Renal pelvis (tissue), 4 donors: ENCODE measurements around the gene CORO7. TPM values are rescaled to one million over a fixed set of nuclear protein-coding genes. Genes with fewer than 3 reads are reported as not detected.
"Not testable (repeated sequence)": the region's sequence is repeated elsewhere in the genome, so short reads cannot be mapped to it uniquely, and the experiment has no call there.

Experiments
- DNase-seq: peaks from one replicate; pipeline ENCODE4 v3.0.0-alpha.2; 2013
- polyA plus RNA-seq, 3 donors: library from polyadenylated mRNA; unstranded; fragments of 120-200 nt; gene quantifications; one replicate each; pipeline ENCODE4 v1.2.1, GENCODE V29; 2013; ENCODE audit not compliant: insufficient read length in 3 of 3

The CORO7 gene
- polyA plus RNA-seq, 3 donors: 21.2 to 25.0 (median 24.6) TPM

DNA sequence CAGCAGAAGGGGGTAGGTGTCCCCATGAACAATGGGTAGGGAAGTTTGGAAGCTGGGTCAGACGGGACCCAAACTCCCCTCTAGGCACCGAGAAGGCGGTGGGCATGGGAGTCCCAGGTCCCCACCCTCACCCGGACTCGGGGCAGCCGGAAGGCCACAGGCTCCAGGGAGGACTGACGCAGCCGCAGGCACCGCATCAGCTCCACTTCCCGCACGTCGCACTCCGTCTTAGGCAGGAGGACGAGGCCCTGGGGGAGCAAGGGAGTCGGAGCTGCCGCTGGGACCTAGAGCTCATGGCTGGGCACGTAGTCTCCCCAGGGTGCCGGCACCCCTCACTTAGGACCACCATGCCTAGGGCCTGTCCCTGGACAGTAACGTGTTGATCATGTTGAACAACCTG is 58.2 kb downstream of the CORO7 start:
- DNase-seq: no peak

DNA sequence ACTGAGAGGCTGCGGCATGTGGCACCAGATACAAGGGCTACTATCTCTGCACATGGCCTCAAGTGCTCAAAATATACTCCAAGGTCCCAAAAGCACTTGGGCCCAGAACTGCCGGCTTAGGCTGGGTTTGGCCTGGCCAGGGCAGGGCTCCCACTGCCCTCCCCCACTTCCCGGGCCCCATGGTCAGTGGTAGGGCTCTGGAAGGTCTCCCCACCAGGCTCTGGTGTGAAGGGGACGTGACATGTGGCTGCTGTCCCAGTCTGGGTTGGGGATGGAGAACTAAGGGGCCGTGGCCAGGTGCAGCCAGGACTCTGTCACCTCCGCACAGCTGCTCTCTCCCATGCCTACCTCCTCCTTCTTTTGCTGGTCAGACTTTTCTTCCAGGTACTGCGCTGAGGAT is 59.6 kb downstream of the CORO7 start:
- no peak for DNase-seq

DNA sequence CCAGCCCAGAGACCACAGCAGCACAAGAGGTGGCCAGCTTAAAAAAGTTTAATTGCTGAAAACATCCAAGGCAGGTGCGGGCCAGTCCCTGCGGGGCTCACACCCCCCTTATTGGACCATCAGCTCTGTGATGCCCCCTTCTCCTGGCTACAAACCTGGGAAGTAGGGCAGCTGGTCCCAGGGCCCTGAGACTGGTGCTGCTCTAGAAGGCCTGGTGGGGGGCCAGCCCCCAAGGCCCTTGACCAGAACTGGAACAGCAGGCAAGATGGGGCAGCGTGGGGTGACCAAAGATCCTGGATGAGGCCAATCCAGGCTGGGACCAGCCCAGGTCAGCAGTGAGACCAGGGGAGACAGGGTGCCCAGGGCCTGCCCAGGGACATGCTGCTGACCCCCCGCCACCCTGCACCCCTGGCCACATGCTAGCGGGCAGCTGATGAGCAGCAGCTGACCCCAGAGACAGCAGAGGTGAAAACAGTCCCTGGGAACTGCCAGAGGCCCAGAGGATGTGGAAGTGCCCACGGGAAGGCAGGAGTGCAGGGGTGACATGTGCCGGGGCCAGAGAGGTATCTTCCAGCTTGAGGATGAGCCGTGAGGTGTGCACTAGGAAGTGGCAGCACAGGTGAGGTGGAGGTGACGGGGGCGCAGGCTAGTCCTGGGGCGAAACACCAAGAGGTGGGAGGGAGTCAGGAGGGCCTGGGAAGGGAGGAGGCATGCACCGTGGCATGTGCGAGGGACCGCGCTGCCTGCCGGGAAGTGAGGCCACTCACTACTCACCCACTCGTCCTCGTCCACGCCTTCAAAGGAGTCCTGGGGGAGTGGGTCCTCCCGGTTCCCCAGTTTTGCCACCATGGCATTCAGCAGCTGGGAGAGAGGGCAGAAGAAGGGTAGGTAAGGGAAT is 61.6 kb downstream of the CORO7 start:
- DNase-seq: no peak

DNA sequence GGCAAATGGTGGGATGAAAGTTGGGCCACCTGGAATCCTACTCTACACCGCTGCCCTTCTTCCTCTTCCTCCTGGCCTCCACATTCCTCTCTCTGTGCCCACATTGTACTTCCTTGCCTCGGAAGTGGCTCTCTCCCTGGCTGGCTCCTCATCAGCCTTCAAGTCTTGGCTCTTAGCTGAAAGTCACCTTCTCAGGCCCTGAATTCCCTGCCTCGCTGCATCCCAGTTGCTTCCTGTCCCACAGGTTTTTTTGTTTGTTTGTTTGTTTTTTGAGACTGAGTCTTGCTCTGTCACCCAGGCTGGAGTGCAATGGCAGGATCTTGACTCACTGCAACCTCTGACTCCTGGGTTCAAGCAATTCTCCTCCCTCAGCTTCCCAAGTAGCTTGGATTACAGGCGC is 62.7 kb downstream of the CORO7 start:
- no peak for DNase-seq

DNA sequence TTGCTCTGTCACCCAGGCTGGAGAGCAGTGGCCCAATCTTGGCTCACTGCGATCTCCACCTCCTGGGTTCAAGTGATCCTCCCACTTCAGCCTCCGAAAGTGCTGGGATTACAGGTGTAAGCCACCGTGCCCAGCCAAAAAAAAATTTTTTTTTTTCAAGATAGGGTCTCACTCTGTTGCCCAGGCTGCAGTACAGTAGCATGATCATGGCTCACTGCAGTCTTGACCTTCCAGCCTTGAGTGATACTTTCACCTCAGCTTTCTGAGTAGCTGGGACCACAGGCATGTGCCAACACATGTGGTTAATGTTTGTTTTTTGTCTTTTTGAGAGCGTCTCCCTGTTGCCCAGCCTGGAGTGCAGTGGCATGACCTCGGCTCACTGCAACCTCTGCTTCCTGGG is 63.6 kb downstream of the CORO7 start:
- DNase-seq: no peak

DNA sequence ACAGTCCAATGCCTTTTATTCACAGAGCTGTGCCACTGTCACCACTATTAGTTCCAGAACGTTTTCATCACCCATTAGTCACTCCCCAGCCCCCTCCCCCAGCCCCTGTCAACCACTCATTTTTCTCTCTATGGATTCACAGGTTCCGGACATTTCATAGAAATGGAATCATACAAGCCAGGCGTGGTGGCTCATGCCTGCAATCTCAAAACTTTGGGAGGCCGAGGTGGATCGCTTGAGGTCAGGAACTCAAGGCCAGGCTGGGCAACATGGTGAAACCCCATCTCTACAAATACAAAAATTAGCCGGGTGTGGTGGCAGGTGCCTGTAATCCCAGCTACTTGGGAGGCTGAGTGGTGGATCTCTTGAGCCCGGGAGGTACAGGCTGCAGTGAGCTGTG is 64.5 kb downstream of the CORO7 start:
- no peak for DNase-seq

DNA sequence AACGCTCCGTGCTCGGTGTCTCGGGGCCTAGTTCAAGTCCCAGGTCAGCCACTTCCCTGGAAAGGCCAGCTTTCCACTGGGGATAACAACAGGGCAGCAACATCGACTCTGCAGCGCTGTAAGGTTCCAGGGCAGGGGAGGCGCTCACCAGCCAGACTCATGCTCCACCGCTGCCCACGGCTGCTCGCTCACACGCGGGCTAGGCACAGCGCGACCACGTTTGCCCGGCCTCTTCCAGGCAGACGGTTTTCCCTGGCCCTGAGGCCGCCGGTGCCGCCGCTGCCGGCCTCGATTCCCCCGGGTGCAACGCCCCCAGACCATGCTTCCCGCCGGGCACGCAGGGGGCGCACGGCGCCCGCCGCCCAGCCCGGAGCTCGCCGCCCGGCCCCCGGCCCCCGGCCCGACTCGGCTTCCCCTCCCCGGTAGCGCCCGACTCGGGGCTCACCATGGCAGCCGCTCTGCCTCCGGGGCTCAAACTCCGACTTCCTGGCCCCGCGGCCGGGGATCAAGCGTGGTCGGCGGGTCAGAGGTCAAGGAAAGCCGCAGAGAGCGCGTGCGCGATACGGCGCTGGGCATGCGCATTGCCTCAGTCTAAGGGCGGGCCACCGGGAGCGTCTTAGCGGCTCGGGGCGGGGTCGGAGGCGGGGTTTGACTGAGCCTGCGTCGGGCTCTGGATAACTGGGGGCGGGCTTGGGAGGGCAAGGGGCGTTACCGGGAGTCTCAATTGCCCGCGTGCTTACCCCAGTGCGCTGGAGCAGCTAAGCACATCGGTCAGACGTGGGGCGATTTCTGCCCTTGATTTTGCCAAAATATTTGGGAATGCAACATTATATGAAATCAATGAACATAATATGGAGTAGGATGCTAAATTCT is 65.4 kb downstream of the CORO7 start, which contains the start of gene PAM16:
TSS of gene PAM16 (minus strand) at position 535 of the 873 bp plus-strand sequence. CDS start at position 448, 87 bp downstream.
- peak; percentile 94 for DNase-seq

DNA sequence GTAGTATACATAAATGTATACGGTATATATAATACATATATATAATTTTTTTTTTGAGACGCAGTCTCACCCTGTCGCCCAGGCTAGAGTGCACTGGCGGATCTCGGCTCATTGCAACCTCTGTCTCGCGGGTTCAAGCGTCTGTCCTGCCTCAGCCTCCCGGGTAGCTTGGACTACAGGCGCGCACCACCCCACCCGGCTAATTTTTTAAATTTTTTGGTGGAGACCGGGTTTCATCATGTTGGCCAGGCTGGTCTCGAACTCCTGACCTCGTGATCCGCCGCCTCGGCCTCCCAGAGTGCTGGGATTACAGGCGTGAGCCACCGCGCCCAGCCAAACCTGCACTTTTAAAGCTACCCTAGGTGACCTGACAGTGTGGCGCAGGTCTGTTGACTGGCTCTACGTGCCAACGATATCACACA is 66.0 kb downstream of the CORO7 start:
- DNase-seq: no peak

DNA sequence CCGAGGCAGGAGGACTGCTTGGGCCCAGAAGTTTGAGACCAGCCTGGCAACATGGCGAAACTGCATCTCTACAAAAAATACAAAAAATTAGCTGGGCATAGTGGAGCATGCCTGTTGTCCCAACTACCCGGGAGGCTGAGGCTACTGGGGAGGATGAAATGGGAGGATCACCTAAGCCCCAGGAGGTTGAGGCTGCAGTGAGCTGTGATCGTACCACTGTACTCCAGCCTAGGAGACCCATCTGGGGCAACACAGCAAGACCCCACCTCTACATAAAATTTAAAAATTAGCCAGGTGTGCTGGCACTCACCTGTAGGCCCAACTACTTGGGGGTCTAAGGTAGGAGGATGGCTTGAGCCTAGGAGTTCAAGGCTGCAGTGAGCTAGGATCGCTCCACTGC is 67.1 kb downstream of the CORO7 start:
- DNase-seq: no peak

DNA sequence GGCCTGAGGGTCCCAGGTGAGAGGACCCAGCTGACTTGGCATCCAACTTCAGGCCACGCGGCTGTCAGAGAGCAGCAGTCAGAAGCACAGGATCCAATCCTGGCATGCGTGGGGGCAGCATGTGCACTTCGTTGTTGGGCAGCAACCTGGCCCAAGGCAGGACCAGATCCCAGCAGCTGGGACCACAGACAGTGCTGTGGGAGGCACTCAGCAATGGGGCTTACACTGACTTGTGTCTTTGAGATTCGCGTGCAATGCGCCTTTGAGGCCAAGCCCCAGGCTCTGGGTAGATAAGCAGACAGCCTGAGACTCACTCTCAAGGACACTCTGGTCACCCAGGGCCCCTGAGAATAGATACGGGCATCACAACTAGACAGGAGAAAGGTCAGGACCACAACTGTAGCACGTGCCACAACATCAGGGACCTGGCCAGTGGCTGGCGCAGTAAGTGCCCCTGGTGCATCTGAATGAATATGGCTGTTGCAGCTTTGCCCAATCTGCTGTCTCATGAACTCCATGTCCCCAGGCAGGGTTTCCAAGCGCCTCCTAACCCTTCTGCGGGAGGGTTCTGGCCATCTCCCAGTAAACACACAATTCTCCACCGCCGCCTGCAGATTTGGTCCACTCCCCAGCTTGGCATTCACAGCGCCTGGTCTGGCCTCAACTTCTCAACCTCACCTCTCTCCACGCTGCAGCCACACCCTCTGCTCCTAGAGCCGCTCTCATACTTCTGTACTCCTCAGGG is 68.5 kb downstream of the CORO7 start:
- no peak for DNase-seq

DNA sequence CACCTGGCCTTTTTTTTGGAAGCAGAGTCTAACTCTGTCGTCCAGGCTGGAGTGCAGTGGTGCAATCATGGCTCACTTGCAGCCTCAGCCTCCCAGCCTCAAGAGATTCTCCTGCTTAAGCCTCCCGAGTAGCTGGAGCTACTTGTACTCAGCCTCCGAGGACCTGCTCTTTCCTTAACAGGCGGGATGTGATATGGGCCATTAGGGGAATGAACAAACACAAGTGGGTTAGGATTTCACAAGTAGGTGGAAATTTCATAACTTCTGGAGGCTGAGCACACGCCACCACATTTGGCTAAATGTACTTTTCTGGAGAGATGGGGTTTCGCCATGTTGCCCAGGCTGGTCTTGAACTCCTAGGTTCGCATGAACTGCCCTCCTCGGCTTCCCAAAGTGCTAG is 69.4 kb downstream of the CORO7 start:
- DNase-seq: no peak

DNA sequence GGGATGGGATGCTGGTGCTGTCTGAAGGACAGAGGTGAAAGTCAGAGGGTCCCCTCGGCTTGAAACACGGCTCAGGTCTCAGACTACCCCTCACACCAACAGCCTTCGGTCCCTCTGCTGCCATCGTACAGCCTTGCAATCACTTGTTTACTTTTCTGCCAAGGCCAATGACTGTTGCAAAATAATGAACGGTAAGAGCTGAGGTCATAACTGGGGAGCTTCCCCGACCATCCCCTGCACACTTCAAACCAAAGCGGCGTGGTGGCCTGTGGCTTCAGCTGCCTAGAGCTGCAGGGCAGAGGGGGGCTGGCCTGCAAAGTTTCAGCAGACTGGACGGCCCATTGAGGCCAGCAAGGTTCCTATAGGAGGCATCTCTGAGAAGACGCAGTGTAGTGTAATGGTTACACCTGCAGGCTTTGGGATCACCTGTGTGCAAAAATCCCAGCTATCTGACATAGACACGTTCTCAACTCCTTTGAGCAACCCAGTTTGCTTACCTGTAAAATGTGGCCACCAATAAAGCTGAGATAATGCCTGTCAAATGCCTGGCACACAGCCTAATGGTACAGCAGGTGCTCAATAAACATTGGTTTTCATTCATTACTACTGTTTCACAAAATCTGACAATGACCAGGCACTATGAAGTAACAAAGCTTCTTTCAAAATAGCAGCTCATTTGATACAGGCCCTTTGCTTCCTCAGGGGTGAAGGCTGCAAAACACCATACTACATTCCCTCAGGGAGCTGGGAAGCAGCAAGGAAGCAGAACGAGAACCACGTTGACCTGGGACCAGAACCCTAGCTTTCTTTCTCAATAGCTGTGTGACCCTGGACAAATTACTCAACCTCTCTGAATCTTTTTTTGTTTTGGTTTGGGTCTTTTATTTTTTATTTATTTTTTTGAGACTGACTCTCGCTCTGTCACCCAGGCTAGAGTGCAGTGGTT is 70.3 kb downstream of the CORO7 start:
- DNase-seq: no peak

DNA sequence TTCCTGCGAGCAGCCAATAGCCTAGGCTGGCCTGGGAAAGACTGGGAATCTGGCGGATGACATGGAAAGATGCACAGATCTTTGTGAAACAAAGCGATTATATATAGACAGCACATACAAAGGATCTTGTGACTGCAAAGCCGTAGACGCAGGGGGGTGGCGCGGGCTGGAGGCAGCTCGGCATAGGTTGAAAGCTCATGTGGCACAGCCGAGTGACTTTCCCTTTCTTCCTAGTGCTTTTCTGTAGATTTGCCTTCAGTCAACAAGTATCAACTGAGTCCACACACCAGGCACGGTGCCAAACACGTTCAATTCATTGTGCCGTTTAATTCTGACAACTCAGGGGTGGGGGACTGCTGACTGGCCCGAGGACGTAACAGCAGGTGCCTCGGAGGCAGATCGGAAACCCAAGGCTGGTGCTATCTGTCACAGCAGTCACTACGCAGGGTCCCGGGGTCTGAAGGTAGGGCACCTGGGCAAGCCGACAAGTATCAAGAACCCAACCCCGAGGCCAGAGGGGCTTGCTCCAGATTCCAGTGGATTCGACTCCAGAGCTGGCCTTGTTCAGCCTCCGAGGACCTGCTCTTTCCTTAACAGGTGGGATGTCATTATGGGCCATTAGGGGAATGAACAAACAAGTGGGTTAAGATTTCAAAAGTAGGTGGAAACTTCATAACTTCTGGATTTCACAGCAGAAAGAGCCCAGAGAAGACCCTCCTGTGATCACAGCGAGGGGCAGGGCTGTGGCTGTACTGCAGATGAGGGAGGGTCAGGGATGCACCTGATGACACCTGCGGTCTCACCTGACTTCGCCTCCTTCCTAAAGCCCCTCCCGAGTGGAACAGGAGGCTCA is 71.2 kb downstream of the CORO7 start:
- DNase-seq: no peak

DNA sequence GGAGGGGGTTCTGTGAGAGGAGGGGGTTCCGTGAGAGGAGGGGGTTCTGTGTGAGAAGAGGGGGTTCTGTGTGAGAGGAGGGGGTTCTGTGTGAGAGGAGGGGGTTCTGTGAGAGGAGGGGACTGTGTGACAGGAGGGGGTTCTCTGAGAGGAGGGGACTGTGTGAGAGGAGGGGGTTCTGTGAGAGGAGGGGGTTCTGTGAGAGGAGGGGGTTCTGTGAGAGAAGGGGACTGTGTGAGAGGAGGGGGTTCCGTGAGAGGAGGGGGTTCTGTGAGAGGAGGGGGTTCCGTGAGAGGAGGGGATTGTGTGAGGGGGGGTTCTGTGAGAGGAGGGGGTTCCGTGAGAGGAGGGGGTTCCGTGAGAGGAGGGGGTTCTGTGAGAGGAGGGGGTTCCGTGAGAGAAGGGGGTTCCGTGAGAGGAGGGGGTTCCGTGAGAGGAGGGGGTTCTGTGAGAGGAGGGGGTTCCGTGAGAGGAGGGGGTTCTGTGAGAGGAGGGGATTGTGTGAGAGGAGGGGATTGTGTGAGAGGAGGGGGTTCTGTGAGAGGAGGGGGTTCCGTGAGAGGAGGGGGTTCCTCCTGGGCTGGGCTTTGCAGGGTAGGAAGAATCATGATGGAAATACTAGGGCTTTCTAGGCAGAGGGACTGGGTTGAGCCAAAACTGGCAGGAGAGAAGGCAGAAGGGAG is 72.0 kb downstream of the CORO7 start:
- DNase-seq: not testable (repeated sequence)

DNA sequence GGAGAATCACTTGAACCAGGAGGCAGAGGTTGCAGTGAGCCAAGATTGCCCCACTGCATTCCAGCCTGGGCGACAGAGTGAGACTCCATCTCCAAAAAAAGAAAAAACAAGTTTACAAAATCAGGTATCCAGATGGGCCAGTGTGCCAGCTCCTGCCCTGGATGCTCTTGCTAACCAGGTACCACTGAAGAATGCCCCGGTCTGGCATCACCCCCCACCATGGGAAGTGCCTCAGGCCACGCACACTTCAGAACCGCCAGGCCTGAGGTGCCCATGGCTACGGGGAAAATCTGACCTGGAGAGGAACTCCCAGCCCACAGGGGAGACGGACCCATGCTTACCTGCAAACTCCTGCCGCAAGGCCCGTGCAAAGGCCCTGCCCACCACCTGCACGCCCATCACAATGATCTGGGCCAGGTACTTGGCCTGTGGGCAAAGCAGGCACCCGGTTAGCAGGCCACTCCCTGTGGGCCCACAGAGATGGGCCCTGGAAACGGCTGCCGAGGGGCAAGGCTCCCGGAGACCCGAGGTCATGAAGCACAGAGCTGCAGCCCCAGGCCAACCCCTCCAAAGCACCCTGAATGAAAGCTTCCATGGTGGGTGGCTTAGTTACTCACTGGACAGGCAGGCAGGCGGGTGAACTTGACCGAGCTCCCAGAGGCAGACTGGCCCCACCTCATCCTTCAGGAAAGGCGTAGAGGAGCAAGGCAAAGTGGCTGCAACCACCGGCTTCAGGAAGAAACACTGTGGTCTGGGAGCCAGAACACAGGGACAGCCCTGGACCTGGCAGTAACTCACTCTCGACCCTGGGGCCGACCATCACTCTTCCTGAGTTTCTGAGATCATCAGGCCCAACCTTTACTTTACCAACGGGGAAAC is 73.3 kb downstream of the CORO7 start:
- no peak for DNase-seq

DNA sequence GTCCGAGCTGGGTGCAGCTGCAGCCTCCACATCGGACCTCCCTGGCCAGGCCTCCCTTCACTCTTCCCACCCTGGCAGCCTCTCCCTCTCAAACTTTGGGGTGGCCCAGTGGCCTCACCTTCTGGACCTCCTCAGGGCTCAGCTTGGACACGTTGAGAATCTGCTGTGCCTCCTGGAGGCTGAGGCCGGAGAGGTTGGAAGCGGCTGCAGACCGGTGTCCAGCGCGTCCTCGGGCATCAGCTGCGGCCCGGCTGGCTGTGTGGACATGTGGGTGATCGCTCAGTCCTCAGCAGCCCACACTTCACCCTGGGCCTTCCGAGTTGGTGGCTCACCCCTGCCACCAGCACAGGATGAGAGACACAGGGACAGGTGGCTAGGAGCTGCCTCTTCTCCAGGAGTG is 75.1 kb downstream of the CORO7 start:
- DNase-seq: no peak

DNA sequence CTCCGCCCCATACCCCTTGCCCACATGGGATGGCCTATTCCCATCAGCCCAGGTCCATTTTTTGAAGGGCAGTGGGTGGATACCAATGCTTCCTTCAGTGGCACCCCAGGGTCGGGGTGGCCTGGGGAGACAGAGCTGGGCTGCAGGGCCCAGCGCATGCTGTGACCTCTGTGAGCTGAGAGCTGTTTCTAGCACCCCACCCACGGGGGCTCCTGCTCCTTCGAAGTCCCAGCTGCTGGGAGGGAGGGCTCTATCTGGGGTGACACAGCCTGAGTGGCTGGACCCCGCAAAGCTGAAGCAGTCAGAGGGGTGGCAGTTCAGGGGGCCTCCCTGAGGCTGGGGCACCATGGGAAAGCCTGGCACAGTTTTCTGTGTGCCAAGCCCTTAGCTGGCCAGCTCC is 76.0 kb downstream of the CORO7 start:
- no peak for DNase-seq

DNA sequence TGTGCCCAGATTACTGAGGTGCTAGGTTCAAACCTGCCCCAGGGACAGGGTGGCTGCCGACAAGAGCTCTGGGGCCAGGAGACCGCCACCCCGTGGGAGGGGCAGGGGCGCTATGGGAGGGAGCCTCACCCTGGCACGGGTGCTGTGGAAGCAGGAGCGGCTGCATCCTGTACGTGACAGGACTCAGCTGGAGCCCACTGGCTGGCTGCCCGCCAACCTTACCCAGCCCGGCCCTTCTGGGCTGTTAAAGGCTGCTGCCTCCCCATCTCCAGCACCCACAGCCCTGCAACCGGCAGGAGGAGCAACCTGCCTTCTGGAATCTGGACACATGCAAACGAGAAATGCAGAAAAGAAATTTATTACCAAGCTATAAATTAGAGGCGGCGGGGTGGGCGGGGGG is 76.5 kb downstream of the CORO7 start:
- no peak for DNase-seq
